ENCODE data around the gene RGS7.
"Not testable (repeated sequence)": the region's sequence is repeated elsewhere in the genome, so short reads cannot be mapped to it uniquely, and the experiment has no call there.

RGS7 gene

GRCh38 chr1:241142493-241142892 is 214.5 kb downstream of the RGS7 start:
- no peak overlapping the region for H3K4me3 ChIP-seq (ENCODE audit: control insufficient read depth, low read depth, low read length)
- TF ChIP-seq CTCF (IDR thresholded peaks at IDR 0.05; ENCODE audit: control insufficient read depth, insufficient read depth, low read depth, low read length, missing control alignments): no peak
- no peak for DNase-seq (ENCODE audit: low read depth)

- H3K4me3 ChIP-seq (ENCODE audit: control insufficient read depth, low read depth, low read length); DNase-seq (ENCODE audit: low read depth): not testable (repeated sequence)
These were observed 215.4 kb downstream of the RGS7 start for GRCh38 chr1:241141646-241142045.

- TF ChIP-seq CTCF (IDR thresholded peaks at IDR 0.05; ENCODE audit: control insufficient read depth, insufficient read depth, low read depth, low read length, missing control alignments): no peak
- DNase-seq (ENCODE audit: low read depth): no peak
- no peak overlapping the region for H3K4me3 ChIP-seq (ENCODE audit: control insufficient read depth, low read depth, low read length)
These were observed 216.3 kb downstream of the RGS7 start for GRCh38 chr1:241140670-241141069.

GRCh38 chr1:241139047-241139446 is 218.0 kb downstream of the RGS7 start:
- no peak for TF ChIP-seq CTCF (IDR thresholded peaks at IDR 0.05; ENCODE audit: control insufficient read depth, insufficient read depth, low read depth, low read length, missing control alignments)
- no peak for DNase-seq (ENCODE audit: low read depth)
- H3K4me3 ChIP-seq (ENCODE audit: control insufficient read depth, low read depth, low read length): no peak overlapping the region

- no peak for TF ChIP-seq CTCF (IDR thresholded peaks at IDR 0.05; ENCODE audit: control insufficient read depth, insufficient read depth, low read depth, low read length, missing control alignments)
- DNase-seq (ENCODE audit: low read depth): no peak
- H3K4me3 ChIP-seq (ENCODE audit: control insufficient read depth, low read depth, low read length): no peak overlapping the region
These were observed 218.8 kb downstream of the RGS7 start for GRCh38 chr1:241138248-241138647.

GRCh38 chr1:241136389-241136788 is 220.6 kb downstream of the RGS7 start:
- no peak overlapping the region for H3K4me3 ChIP-seq (ENCODE audit: control insufficient read depth, low read depth, low read length)
- TF ChIP-seq CTCF (IDR thresholded peaks at IDR 0.05; ENCODE audit: control insufficient read depth, insufficient read depth, low read depth, low read length, missing control alignments): no peak
- DNase-seq (ENCODE audit: low read depth): no peak

GRCh38 chr1:241131636-241132194 is 225.3 kb downstream of the RGS7 start:
- no peak for DNase-seq (ENCODE audit: low read depth)
- TF ChIP-seq CTCF (IDR thresholded peaks at IDR 0.05; ENCODE audit: control insufficient read depth, insufficient read depth, low read depth, low read length, missing control alignments): no peak
- no peak overlapping the region for H3K4me3 ChIP-seq (ENCODE audit: control insufficient read depth, low read depth, low read length)

Data from AG09309 (cell line).